Chondrocyte (in vitro differentiated cells): ENCODE measurements around the gene LYZ. TPM values are rescaled to one million over a fixed set of nuclear protein-coding genes. Genes with fewer than 3 reads are reported as not detected.
"Not testable (repeated sequence)": the region's sequence is repeated elsewhere in the genome, so short reads cannot be mapped to it uniquely, and the experiment has no call there.

Experiments used
- DNase-seq: peaks from one replicate; pipeline ENCODE4 v3.0.0; 2021; ENCODE audit warnings: mixed read lengths, low spot score
- H3K27ac Mint-ChIP-seq: one replicate; pipeline ENCODE4 v1.8.0; 2021; ENCODE audit warnings: mild to moderate bottlenecking, moderate library complexity, mixed read lengths; ENCODE audit not compliant: unreplicated experiment
- H3K27me3 Mint-ChIP-seq: 2 replicates; pipeline ENCODE4 v1.8.0; 2021; ENCODE audit warnings: low read depth, mixed read lengths
- H3K36me3 Mint-ChIP-seq: 2 replicates; pipeline ENCODE4 v1.8.0; 2021; ENCODE audit warnings: low read depth, mixed read lengths
- H3K4me1 Mint-ChIP-seq: 2 replicates; pipeline ENCODE4 v1.8.0; 2021; ENCODE audit warnings: low read depth, mild to moderate bottlenecking, mixed read lengths
- H3K4me3 Mint-ChIP-seq: one replicate; pipeline ENCODE4 v1.8.0; 2021; ENCODE audit warnings: mild to moderate bottlenecking, moderate library complexity, mixed read lengths; ENCODE audit not compliant: unreplicated experiment
- H3K9me3 Mint-ChIP-seq: 2 replicates; pipeline ENCODE4 v1.8.0; 2021; ENCODE audit warnings: low read depth, mixed read lengths
- CTCF ChIP-seq: fragments of 200-600 bp; sonication (generic); IDR thresholded peaks from 2 replicates; pipeline ENCODE4 v1.5.0; 2021; ENCODE audit warnings: antibody characterized with exemption, mild to moderate bottlenecking, moderate library complexity
- long read RNA-seq: library from polyadenylated mRNA; stranded (forward); transcript quantifications from one replicate; pipeline ENCODE4 v2.0.0, GENCODE V29; 2021
- total RNA-seq: library from RNA; stranded (reverse); gene quantifications from 3 replicates; pipeline ENCODE4 v1.2.1, GENCODE V29; 2021

LYZ gene
- total RNA-seq: not detected in 3 replicates
- long read RNA-seq: 0 reads

GRCh38 chr12:69348162-69348938, at the start of gene LYZ:
LYZ (plus strand) TSS chr12:69348381; CDS start chr12:69348409, 28 bp downstream.
- DNase-seq: no peak
- Mint-ChIP-seq H3K27ac (no peak within 1 kb of the TSS), H3K4me3 (no peak within 1 kb of the TSS), H3K9me3 (no peaks in the 10 kb centered on the region), H3K36me3 (no peaks in the 10 kb centered on the region), H3K4me1 (no peaks in the 10 kb centered on the region), H3K27me3 (peaks cover 1% of the 10 kb centered on the region)
- no peak for TF ChIP-seq CTCF

DNA sequence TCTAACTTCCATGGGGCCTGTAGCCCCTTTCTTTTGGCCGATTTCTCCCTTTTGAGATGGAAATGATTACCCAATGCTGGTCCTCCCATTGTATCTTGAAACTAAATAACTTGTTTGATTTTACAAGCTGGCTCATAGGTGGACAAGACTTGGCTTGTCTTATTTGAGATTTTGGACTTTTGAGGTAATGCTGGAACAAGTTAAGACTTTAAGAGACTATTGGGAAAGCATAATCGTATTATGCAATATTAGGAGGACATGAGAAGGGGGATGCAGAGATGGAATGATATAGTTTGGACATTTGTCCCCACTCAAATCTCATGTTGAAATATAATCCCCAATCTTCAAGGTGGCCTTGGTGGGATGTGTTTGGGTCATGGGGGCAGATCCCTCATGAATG, 49.2 kb upstream of the LYZ start:
- Mint-ChIP-seq H3K27me3 (peaks cover 20% of the 10 kb centered on the region), H3K4me3 (no peak overlapping the region), H3K27ac (no peak overlapping the region), H3K9me3 (peaks cover 17% of the 10 kb centered on the region), H3K36me3 (no peaks in the 10 kb centered on the region), H3K4me1 (no peaks in the 10 kb centered on the region)
- TF ChIP-seq CTCF: no peak
- no peak for DNase-seq

DNA sequence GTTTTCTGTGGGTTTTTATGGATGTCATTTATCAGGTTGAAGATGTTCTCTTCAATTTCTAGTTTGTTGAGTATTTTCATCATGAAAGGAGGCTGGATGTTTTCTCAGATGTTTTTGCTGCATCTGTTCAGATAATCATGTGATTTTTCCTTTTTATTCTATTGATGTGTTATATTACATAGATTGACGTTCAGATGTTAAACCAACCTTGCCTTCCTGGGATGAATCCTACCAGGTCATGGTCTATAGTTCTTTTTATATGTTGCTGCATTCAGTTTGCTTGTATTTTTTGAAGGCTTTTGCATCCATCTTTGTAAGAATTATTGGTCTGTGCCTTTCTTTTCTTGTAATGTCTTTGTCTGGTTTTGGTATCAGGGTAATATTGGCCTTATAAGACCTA, 43.9 kb upstream of the LYZ start:
- Mint-ChIP-seq H3K36me3 (peaks cover 12% of the 10 kb centered on the region), H3K4me1 (no peaks in the 10 kb centered on the region), H3K9me3 (peaks cover 28% of the 10 kb centered on the region), H3K27ac (no peak overlapping the region), H3K4me3 (no peak overlapping the region), H3K27me3 (peaks cover 20% of the 10 kb centered on the region)
- no peak for TF ChIP-seq CTCF
- DNase-seq: no peak

- Mint-ChIP-seq H3K27ac (no peak overlapping the region), H3K36me3 (peaks cover 8% of the 10 kb centered on the region), H3K9me3 (peaks cover 26% of the 10 kb centered on the region), H3K4me1 (no peaks in the 10 kb centered on the region), H3K27me3 (peaks cover 8% of the 10 kb centered on the region), H3K4me3 (no peak overlapping the region)
- no peak for TF ChIP-seq CTCF
- no peak for DNase-seq
These were observed 38.7 kb upstream of the LYZ start for GRCh38 chr12:69309461-69309860.

DNA sequence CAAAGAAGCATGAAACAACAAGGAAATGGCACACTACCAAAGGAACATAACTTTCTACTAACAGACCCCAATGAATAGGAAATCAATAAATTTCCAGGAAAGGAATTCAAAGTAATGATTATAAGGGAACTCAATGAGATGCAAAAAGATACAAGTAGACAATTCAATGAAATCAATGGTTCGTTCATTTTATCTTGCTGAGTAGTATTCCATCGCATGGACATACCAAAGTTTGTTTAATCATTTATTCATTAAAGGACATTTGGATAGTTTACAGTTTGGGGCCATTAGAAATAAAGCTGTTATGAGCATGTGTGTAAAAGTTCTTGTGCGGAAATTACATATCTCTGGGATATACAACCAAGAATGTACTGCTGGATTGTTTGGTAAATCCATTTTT, 35.0 kb upstream of the LYZ start:
- Mint-ChIP-seq H3K4me1 (no peaks in the 10 kb centered on the region), H3K4me3 (no peak overlapping the region), H3K9me3 (peaks cover 14% of the 10 kb centered on the region), H3K36me3 (no peaks in the 10 kb centered on the region), H3K27me3 (peaks cover 8% of the 10 kb centered on the region), H3K27ac (no peak overlapping the region)
- no peak for DNase-seq
- no peak for TF ChIP-seq CTCF

DNA sequence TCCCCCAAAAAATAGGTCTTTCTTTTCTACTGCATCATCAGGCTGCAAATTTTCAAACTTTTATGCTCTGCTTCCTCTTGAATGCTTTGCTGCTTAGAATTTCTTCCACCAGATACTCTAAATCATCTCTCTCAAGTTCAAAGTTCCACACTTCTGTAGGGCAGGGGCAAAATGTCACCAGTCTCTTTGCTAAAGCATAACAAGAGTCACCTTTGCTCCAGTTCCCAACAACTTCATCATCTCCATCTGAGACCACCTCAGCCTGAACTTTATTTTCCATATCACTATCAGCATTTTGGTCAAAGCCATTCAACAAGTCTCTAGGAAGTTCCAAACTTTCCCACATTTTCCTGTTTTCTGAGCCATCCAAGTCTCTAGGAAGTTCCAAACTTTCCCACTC, 31.4 kb upstream of the LYZ start:
- Mint-ChIP-seq H3K27me3 (peaks cover 20% of the 10 kb centered on the region), H3K9me3 (peaks cover 33% of the 10 kb centered on the region)
- DNase-seq, H3K4me1 Mint-ChIP-seq, H3K27ac Mint-ChIP-seq, H3K4me3 Mint-ChIP-seq, H3K36me3 Mint-ChIP-seq: not testable (repeated sequence)

DNA sequence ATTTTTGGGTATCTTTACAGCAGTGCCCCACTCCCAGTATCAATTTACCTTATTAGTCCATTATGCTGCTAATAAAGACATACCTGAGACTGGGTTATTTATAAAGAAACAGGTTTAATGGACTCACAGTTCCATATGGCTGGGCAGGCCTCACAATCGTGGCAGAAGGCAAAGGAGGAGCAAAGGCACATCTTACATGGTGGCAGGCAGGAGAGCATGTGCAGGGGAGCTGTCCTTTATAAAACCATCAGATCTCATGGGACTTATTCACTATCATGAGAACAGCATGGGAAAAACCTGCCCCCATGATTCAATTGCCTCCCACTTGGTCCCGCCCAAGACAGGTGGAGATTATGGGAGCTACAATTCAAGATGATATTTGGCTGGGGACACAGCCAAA, 30.9 kb upstream of the LYZ start:
- H3K36me3 Mint-ChIP-seq, H3K4me3 Mint-ChIP-seq, DNase-seq, H3K27ac Mint-ChIP-seq, H3K4me1 Mint-ChIP-seq: not testable (repeated sequence)
- peaks cover 33% of the 10 kb centered on the region for H3K9me3 Mint-ChIP-seq
- peaks cover 20% of the 10 kb centered on the region for H3K27me3 Mint-ChIP-seq
